Ovary (tissue), 3 donors: ENCODE results near the gene TRIOBP.

Experiments
- EP300 ChIP-seq: sonication (generic); formaldehyde crosslinking; IDR thresholded peaks from one replicate; pipeline ENCODE4 v1.6.1; 2017; ENCODE audit warnings: antibody characterized with exemption
- TF ChIP-seq, protein P1 (sequence below), 3 donors: fragments of 450-650 bp in 2 of 3; fragments of 200-600 bp in 1 of 3; IDR thresholded peaks; one replicate each; pipeline versions ENCODE4 v1.5.1 to v1.8.0; 2016 to 2022; ENCODE audit warnings: antibody characterized with exemption in 3 of 3, mild to moderate bottlenecking in 1 of 3
- donor health status: DM: no; HTN: no; CAD: no.

GRCh38 chr22:37748659-37749058, 51.8 kb downstream of the TRIOBP start:
- TF ChIP-seq EP300, result no peak
- TF ChIP-seq, protein P1, sequence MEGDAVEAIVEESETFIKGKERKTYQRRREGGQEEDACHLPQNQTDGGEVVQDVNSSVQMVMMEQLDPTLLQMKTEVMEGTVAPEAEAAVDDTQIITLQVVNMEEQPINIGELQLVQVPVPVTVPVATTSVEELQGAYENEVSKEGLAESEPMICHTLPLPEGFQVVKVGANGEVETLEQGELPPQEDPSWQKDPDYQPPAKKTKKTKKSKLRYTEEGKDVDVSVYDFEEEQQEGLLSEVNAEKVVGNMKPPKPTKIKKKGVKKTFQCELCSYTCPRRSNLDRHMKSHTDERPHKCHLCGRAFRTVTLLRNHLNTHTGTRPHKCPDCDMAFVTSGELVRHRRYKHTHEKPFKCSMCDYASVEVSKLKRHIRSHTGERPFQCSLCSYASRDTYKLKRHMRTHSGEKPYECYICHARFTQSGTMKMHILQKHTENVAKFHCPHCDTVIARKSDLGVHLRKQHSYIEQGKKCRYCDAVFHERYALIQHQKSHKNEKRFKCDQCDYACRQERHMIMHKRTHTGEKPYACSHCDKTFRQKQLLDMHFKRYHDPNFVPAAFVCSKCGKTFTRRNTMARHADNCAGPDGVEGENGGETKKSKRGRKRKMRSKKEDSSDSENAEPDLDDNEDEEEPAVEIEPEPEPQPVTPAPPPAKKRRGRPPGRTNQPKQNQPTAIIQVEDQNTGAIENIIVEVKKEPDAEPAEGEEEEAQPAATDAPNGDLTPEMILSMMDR (IDR thresholded peaks at IDR 0.05), result no peak
